ENCODE data around the gene TRIM59. TPM values are rescaled to one million over a fixed set of nuclear protein-coding genes. Genes with fewer than 3 reads are reported as not detected.

The TRIM59 gene
- polyA plus RNA-seq, 2 donors, result 2.5 to 3.5 TPM

GRCh38 chr3:160447544-160447943 lies 2.0 kb downstream of the TRIM59 start:
- no peaks in the 10 kb centered on the region for H3K27me3 ChIP-seq (ENCODE audit: control insufficient read depth in 1 of 2, insufficient read depth in 2 of 2, low read length in 2 of 2)
- 36 to 43% methylated on average over 3 of the region's 3 CpGs for WGBS, 2 donors

GRCh38 chr3:160446522-160447056 lies 3.0 kb downstream of the TRIM59 start:
- Histone ChIP-seq H3K4me1 (ENCODE audit: control insufficient read depth in 2 of 2, insufficient read depth in 2 of 2, low read length in 1 of 2) (peaks cover 4% of the 10 kb centered on the region in 2 donors), H3K36me3 (ENCODE audit: control insufficient read depth in 2 of 2, insufficient read depth in 2 of 2, low read length in 1 of 2) (peaks cover 0 to 3% of the 10 kb centered on the region in 2 donors), H3K27ac (ENCODE audit: low read depth in 2 of 2, low read length in 1 of 2) (no peak overlapping the region), H3K4me3 (ENCODE audit: low read depth in 1 of 2, low read length in 2 of 2) (no peak overlapping the region), H3K27me3 (ENCODE audit: control insufficient read depth in 1 of 2, insufficient read depth in 2 of 2, low read length in 2 of 2) (no peaks in the 10 kb centered on the region), H3K9me3 (ENCODE audit: control insufficient read depth in 2 of 2, insufficient read depth in 1 of 2, low read depth in 1 of 2, low read length in 1 of 2) (peaks cover 0 to 6% of the 10 kb centered on the region in 2 donors)
- whole genome bisulfite sequencing, 2 donors, result 93 to 94% methylated on average over 13 of the region's 13 CpGs

More at GRCh38 chr3:160447544-160447943, 2.0 kb downstream of the TRIM59 start:
- Histone ChIP-seq H3K27ac (ENCODE audit: low read depth in 2 of 2, low read length in 1 of 2) (no peak overlapping the region), H3K9me3 (ENCODE audit: control insufficient read depth in 2 of 2, insufficient read depth in 1 of 2, low read depth in 1 of 2, low read length in 1 of 2) (peaks cover 0 to 6% of the 10 kb centered on the region in 2 donors), H3K4me3 (ENCODE audit: low read depth in 1 of 2, low read length in 2 of 2) (no peak overlapping the region), H3K4me1 (ENCODE audit: control insufficient read depth in 2 of 2, insufficient read depth in 2 of 2, low read length in 1 of 2) (peaks cover 4% of the 10 kb centered on the region in 2 donors), H3K36me3 (ENCODE audit: control insufficient read depth in 2 of 2, insufficient read depth in 2 of 2, low read length in 1 of 2) (peaks cover 0 to 3% of the 10 kb centered on the region in 2 donors)

DNA sequence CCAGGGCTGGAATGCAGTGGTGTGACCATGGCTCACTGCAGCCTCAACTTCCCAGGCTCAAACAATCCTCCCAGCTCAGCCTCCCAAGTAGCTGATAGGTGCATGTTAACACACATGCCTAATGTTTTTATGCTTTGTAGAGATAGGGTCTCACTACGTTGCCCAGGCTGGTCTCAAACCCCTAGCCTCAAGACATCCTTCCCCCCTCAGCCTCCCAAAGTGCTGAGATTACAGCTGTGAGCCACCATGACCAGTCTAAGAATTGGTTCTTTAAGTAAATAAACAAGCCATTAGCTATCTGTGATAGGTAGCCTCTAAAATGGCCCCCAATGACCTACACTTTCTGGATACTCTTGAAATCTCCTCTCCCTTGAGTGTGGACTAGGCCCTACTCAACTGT lies 3.7 kb downstream of the TRIM59 start:
- 83 to 100% methylated on average over 1 of the region's 1 CpG for WGBS, 2 donors
- H3K27ac ChIP-seq (ENCODE audit: low read depth in 2 of 2, low read length in 1 of 2), result no peak overlapping the region

DNA sequence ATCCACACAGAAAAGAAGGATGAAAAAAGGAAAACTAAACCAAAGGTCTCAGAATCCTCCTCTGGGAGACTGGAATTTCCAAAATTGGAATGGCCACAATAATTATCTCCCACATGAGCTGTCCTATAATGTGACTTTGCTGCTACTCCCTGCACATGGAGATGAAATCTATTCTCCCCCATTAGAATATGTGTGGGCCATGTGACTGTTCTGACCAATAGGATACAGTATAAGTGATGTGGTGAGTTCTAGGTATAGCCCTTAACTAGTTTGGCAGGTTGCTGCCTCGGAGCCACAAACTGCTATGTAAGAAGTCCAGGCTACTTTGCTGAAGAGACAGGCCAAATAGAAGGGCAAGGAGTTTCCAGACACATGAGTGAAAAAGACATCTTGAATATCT lies 5.2 kb downstream of the TRIM59 start:
- peaks cover 0 to 3% of the 10 kb centered on the region in 2 donors for H3K36me3 ChIP-seq (ENCODE audit: control insufficient read depth in 2 of 2, insufficient read depth in 2 of 2, low read length in 1 of 2)
- 90 to 95% methylated on average over 1 of the region's 1 CpG for WGBS, 2 donors
- no peak overlapping the region for H3K4me3 ChIP-seq (ENCODE audit: low read depth in 1 of 2, low read length in 2 of 2)
- no peak overlapping the region for H3K27ac ChIP-seq (ENCODE audit: low read depth in 2 of 2, low read length in 1 of 2)
- no peaks in the 10 kb centered on the region for H3K27me3 ChIP-seq (ENCODE audit: control insufficient read depth in 1 of 2, insufficient read depth in 2 of 2, low read length in 2 of 2)
- peaks cover 0 to 4% of the 10 kb centered on the region in 2 donors for H3K4me1 ChIP-seq (ENCODE audit: control insufficient read depth in 2 of 2, insufficient read depth in 2 of 2, low read length in 1 of 2)
- no peaks in the 10 kb centered on the region for H3K9me3 ChIP-seq (ENCODE audit: control insufficient read depth in 2 of 2, insufficient read depth in 1 of 2, low read depth in 1 of 2, low read length in 1 of 2)

More for the DNA sequence above, 3.7 kb downstream of the TRIM59 start:
- H3K36me3 ChIP-seq (ENCODE audit: control insufficient read depth in 2 of 2, insufficient read depth in 2 of 2, low read length in 1 of 2), result peaks cover 0 to 3% of the 10 kb centered on the region in 2 donors
- H3K27me3 ChIP-seq (ENCODE audit: control insufficient read depth in 1 of 2, insufficient read depth in 2 of 2, low read length in 2 of 2), result no peaks in the 10 kb centered on the region
- no peak overlapping the region for H3K4me3 ChIP-seq (ENCODE audit: low read depth in 1 of 2, low read length in 2 of 2)
- H3K9me3 ChIP-seq (ENCODE audit: control insufficient read depth in 2 of 2, insufficient read depth in 1 of 2, low read depth in 1 of 2, low read length in 1 of 2), result peaks cover 0 to 6% of the 10 kb centered on the region in 2 donors
- peaks cover 4% of the 10 kb centered on the region in 2 donors for H3K4me1 ChIP-seq (ENCODE audit: control insufficient read depth in 2 of 2, insufficient read depth in 2 of 2, low read length in 1 of 2)

- no peaks in the 10 kb centered on the region for H3K9me3 ChIP-seq (ENCODE audit: control insufficient read depth in 2 of 2, insufficient read depth in 1 of 2, low read depth in 1 of 2, low read length in 1 of 2)
- H3K4me3 ChIP-seq (ENCODE audit: low read depth in 1 of 2, low read length in 2 of 2), result no peak overlapping the region
- no peak overlapping the region for H3K27ac ChIP-seq (ENCODE audit: low read depth in 2 of 2, low read length in 1 of 2)
- H3K36me3 ChIP-seq (ENCODE audit: control insufficient read depth in 2 of 2, insufficient read depth in 2 of 2, low read length in 1 of 2), result peaks cover 0 to 2% of the 10 kb centered on the region in 2 donors
- H3K27me3 ChIP-seq (ENCODE audit: control insufficient read depth in 1 of 2, insufficient read depth in 2 of 2, low read length in 2 of 2), result no peaks in the 10 kb centered on the region
- H3K4me1 ChIP-seq (ENCODE audit: control insufficient read depth in 2 of 2, insufficient read depth in 2 of 2, low read length in 1 of 2), result no peaks in the 10 kb centered on the region
- 98 to 99% methylated on average over 7 of the region's 7 CpGs for WGBS, 2 donors
Measured at GRCh38 chr3:160440687-160441086, 8.9 kb downstream of the TRIM59 start.

DNA sequence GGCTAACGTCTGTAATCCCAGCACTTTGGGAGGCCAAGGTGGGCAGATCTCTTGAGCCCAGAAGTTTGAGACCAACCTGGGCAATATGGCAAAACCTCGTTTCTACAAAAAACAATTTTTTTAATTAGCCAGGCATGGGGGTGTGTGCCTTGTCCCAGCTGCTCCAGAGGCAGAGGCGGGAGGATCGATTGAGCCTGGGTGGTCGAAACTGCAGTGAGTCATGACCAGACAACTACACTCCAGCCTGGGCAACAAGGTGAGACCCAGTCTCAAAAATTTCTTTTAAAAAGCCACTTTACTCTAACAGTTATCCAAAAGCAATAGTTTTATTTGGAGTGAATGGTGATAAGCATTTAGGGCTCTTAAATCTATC lies 12.5 kb downstream of the TRIM59 start:
- Histone ChIP-seq H3K4me1 (ENCODE audit: control insufficient read depth in 2 of 2, insufficient read depth in 2 of 2, low read length in 1 of 2) (no peaks in the 10 kb centered on the region), H3K27ac (ENCODE audit: low read depth in 2 of 2, low read length in 1 of 2) (no peak overlapping the region), H3K27me3 (ENCODE audit: control insufficient read depth in 1 of 2, insufficient read depth in 2 of 2, low read length in 2 of 2) (no peaks in the 10 kb centered on the region), H3K4me3 (ENCODE audit: low read depth in 1 of 2, low read length in 2 of 2) (no peak overlapping the region), H3K9me3 (ENCODE audit: control insufficient read depth in 2 of 2, insufficient read depth in 1 of 2, low read depth in 1 of 2, low read length in 1 of 2) (no peaks in the 10 kb centered on the region), H3K36me3 (ENCODE audit: control insufficient read depth in 2 of 2, insufficient read depth in 2 of 2, low read length in 1 of 2) (peaks cover 0 to 5% of the 10 kb centered on the region in 2 donors)
- 80 to 86% methylated on average over 5 of the region's 5 CpGs for WGBS, 2 donors

DNA sequence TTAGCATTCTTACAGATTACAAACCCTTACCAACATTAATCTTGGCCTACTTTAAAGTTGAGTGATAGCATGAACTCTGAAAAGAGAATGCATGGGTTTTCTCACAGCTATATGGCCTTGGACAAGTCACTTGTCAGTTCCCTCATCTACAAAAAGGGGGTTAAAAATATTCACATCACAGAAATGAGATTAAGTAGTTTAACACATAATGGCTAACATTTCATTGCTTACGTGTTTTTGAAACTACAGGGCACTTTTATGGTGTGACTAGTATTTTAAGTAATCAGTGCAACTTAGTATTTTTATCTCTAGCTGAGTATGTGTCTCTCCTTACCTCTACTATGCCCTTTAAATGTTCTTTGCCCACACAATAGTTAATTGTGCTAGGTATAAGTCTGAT lies 13.8 kb downstream of the TRIM59 start:
- Histone ChIP-seq H3K36me3 (ENCODE audit: control insufficient read depth in 2 of 2, insufficient read depth in 2 of 2, low read length in 1 of 2) (peaks cover 0 to 8% of the 10 kb centered on the region in 2 donors), H3K27me3 (ENCODE audit: control insufficient read depth in 1 of 2, insufficient read depth in 2 of 2, low read length in 2 of 2) (no peaks in the 10 kb centered on the region), H3K9me3 (ENCODE audit: control insufficient read depth in 2 of 2, insufficient read depth in 1 of 2, low read depth in 1 of 2, low read length in 1 of 2) (no peaks in the 10 kb centered on the region), H3K4me1 (ENCODE audit: control insufficient read depth in 2 of 2, insufficient read depth in 2 of 2, low read length in 1 of 2) (no peaks in the 10 kb centered on the region), H3K27ac (ENCODE audit: low read depth in 2 of 2, low read length in 1 of 2) (no peak overlapping the region), H3K4me3 (ENCODE audit: low read depth in 1 of 2, low read length in 2 of 2) (no peak overlapping the region)
- 92% methylated on average over 1 of the region's 1 CpG for WGBS, 2 donors

GRCh38 chr3:160435095-160435494 lies 14.5 kb downstream of the TRIM59 start:
- WGBS, 2 donors, result 91 to 93% methylated on average over 2 of the region's 2 CpGs
- no peaks in the 10 kb centered on the region for H3K4me1 ChIP-seq (ENCODE audit: control insufficient read depth in 2 of 2, insufficient read depth in 2 of 2, low read length in 1 of 2)
- H3K9me3 ChIP-seq (ENCODE audit: control insufficient read depth in 2 of 2, insufficient read depth in 1 of 2, low read depth in 1 of 2, low read length in 1 of 2), result no peaks in the 10 kb centered on the region
- no peaks in the 10 kb centered on the region for H3K27me3 ChIP-seq (ENCODE audit: control insufficient read depth in 1 of 2, insufficient read depth in 2 of 2, low read length in 2 of 2)
- no peak overlapping the region for H3K27ac ChIP-seq (ENCODE audit: low read depth in 2 of 2, low read length in 1 of 2)
- H3K4me3 ChIP-seq (ENCODE audit: low read depth in 1 of 2, low read length in 2 of 2), result no peak overlapping the region
- H3K36me3 ChIP-seq (ENCODE audit: control insufficient read depth in 2 of 2, insufficient read depth in 2 of 2, low read length in 1 of 2), result peaks cover 0 to 8% of the 10 kb centered on the region in 2 donors

DNA sequence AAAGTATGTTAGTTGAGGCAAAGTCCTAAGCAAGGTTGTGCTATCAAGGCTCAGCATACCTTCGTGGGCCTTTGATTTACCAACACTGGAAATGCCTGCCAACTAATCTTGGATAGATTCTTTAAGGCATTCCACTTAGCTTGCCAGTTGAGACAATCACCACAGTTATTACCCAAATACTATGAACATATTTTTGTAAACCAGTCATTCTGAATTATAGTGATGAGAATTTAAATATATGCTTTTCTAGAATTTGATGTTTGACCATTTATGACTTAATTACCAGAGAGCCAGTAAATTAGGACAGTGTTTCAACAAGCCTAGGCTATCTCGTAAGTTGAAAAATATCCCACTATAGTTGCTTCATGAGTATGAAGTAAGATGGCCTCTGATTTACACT lies 15.5 kb downstream of the TRIM59 start:
- Histone ChIP-seq H3K36me3 (ENCODE audit: control insufficient read depth in 2 of 2, insufficient read depth in 2 of 2, low read length in 1 of 2) (peaks cover 0 to 8% of the 10 kb centered on the region in 2 donors), H3K9me3 (ENCODE audit: control insufficient read depth in 2 of 2, insufficient read depth in 1 of 2, low read depth in 1 of 2, low read length in 1 of 2) (no peaks in the 10 kb centered on the region), H3K27ac (ENCODE audit: low read depth in 2 of 2, low read length in 1 of 2) (no peak overlapping the region), H3K27me3 (ENCODE audit: control insufficient read depth in 1 of 2, insufficient read depth in 2 of 2, low read length in 2 of 2) (no peaks in the 10 kb centered on the region), H3K4me1 (ENCODE audit: control insufficient read depth in 2 of 2, insufficient read depth in 2 of 2, low read length in 1 of 2) (no peaks in the 10 kb centered on the region), H3K4me3 (ENCODE audit: low read depth in 1 of 2, low read length in 2 of 2) (no peak overlapping the region)
- WGBS, 2 donors, result 57 to 62% methylated on average over 2 of the region's 2 CpGs

- H3K36me3 ChIP-seq (ENCODE audit: control insufficient read depth in 2 of 2, insufficient read depth in 2 of 2, low read length in 1 of 2), result peaks cover 0 to 8% of the 10 kb centered on the region in 2 donors
Measured at GRCh38 chr3:160427832-160428424, 21.7 kb downstream of the TRIM59 start.

More at GRCh38 chr3:160427832-160428424, 21.7 kb downstream of the TRIM59 start:
- 90 to 92% methylated on average over 11 of the region's 11 CpGs for WGBS, 2 donors
- H3K27me3 ChIP-seq (ENCODE audit: control insufficient read depth in 1 of 2, insufficient read depth in 2 of 2, low read length in 2 of 2), result no peaks in the 10 kb centered on the region
- peaks cover 0 to 2% of the 10 kb centered on the region in 2 donors for H3K9me3 ChIP-seq (ENCODE audit: control insufficient read depth in 2 of 2, insufficient read depth in 1 of 2, low read depth in 1 of 2, low read length in 1 of 2)
- H3K27ac ChIP-seq (ENCODE audit: low read depth in 2 of 2, low read length in 1 of 2), result no peak overlapping the region
- H3K4me3 ChIP-seq (ENCODE audit: low read depth in 1 of 2, low read length in 2 of 2), result no peak overlapping the region
- H3K4me1 ChIP-seq (ENCODE audit: control insufficient read depth in 2 of 2, insufficient read depth in 2 of 2, low read length in 1 of 2), result no peaks in the 10 kb centered on the region

Measured in esophagus (tissue), 2 donors.